Esophagus mucosa (tissue), 1 donor: ENCODE data around the gene CARD18. TPM values are rescaled to one million over a fixed set of nuclear protein-coding genes. Genes with fewer than 3 reads are reported as not detected.
"Not testable (repeated sequence)": the region's sequence is repeated elsewhere in the genome, so short reads cannot be mapped to it uniquely, and the experiment has no call there.

Experiments
- ATAC-seq: fragments of 200-7000 bp; cut with Tn5 transposase; one replicate; pipeline ENCODE4 v1.9.1; 2020
- total RNA-seq: library from RNA; stranded (reverse); gene quantifications from one replicate; pipeline ENCODE4 v1.2.4, GENCODE V29; 2023
- donor health status: DM: yes; HTN: yes; CAD: no.

The CARD18 gene
- total RNA-seq, 1 donor from 2014 or later = 4.4 TPM

DNA sequence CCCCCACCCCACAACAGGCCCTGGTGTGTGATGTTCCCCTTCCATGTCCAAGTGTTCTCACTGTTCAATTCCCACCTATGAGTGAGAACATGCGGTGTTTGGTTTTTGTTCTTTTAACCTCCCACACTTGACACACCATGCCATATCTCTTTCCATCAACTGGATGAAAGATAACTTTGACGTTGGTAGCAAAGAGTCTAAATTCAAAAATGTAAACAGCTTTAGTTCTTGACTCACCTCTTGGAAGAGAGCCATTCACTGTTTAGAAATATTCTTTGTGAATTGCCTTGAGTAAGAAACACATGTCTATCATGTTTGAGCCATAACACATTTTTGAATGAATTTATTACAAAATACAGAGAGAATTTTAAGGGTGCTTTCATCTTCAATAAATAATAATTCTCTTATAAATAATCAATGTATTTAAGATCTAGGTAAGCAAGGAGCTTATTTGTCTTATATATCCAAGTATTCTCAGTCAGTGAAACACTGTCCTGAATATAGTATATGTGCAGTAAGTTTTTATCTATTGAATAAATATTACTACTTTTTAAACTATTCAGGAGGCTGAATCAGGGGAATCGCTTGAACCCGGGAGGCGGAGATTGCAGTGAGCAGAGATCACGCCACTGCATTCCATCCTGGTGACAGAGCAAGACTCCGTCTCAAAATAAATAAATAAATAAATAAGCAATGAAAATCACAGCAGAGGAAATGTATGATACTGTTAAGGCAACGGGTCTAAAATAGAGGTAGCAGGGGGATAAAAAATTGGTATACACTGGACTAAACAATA lies 6.7 kb downstream of the CARD18 start:
- ATAC-seq = no peak

DNA sequence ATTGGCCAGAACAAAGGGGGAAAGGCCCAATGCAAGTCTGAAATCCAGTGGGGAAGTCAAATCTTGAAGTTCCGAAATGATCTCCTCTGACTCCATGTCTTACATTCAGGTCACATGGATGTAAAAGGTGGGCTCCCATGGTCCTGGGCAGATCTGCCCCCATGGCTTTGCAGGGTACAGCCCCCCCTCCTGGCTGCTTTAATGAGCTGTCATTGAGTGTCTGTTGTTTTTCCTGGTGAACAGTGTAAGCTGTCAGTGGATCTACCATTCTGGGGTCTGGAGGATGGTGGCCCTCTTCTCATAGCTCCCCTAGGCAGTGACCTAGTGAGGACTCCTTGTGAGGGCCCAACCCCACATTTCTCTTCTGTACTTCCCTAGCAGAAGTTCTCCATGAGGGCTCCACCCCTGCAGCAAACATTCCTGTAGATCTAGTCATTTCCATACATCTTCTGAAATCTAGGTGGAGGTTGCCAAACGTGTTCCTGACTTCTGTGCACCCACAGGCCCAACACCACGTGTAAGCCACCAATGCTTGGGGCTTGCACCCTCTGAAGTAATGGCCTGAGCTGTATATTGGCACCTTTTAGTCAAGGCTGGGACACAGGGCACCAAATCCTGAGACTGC lies 9.3 kb downstream of the CARD18 start:
- ATAC-seq = peak; percentile 95

DNA sequence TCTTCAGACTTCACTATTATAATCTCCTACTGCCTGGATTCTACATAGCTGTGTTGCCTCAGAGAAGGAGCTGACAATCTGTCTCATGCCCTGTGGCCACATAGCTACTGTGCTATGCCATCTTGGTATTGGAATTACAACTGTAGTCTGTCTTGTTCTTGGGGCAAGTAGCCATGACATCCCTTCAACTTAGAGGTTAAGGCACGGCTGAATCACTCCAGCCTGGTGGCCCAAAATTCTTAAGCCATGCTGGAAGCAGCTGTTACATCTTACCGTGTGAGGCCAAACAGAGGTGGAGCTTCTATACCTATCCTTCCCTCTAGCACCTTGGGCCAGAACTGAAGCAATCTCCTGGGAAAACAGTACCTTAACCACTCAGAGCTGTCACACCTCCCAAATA lies 14.8 kb downstream of the CARD18 start:
- ATAC-seq = peak; percentile 39

DNA sequence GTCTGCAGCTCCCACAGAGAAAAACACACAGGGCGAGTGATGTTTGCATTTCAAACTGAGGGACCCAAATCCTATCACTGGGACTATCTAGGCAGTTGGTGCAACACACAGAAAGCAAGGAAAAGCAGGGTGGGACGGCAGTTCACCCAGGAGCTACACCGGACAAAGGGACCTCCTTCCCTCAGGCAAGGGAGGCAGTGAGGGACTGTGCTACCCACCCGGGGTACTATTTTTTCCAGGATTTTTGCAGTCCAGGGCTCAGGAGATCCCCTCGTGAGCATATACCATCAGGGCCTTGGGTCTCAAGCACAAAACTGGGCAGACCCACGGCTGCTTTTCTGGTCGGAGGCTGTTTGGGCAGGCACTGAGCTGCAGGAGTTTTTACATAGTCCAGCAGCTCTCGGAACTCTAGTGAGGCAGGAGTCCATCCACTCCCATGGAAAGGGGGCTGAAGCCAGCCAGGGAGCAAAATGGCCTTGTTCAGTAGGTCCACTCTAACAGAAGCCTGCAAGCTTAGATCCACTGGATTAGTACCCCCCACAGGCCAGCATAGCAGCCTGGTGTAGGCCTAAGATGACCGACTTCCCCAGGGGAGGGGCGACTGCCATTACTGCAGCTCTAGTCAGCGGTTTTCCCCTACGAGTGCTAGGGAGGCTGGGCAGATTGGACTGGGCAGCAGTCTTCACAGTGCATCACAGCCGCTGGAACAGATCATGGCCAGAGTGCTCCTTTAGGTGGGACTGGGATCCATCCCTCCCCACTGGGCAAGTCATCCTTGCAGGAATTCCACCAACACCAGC lies 28.2 kb downstream of the CARD18 start:
- peak; percentile 15 for ATAC-seq

DNA sequence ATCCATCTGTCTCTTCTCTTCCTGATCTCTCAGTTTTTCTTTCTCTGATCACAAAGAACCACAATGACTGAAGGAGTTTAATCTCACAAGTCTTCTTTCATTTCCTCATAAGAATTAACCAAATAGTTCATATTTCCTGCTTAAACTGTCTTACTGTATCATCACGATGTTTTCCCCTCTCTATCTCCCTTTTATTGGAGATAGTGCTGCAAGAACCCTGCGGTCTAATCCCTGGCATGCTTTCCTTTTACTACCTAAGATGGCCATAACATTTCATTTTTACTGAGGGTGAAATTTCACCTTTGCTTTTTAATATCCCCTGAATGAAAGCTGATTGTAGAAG lies 28.9 kb downstream of the CARD18 start:
- ATAC-seq = no peak

DNA sequence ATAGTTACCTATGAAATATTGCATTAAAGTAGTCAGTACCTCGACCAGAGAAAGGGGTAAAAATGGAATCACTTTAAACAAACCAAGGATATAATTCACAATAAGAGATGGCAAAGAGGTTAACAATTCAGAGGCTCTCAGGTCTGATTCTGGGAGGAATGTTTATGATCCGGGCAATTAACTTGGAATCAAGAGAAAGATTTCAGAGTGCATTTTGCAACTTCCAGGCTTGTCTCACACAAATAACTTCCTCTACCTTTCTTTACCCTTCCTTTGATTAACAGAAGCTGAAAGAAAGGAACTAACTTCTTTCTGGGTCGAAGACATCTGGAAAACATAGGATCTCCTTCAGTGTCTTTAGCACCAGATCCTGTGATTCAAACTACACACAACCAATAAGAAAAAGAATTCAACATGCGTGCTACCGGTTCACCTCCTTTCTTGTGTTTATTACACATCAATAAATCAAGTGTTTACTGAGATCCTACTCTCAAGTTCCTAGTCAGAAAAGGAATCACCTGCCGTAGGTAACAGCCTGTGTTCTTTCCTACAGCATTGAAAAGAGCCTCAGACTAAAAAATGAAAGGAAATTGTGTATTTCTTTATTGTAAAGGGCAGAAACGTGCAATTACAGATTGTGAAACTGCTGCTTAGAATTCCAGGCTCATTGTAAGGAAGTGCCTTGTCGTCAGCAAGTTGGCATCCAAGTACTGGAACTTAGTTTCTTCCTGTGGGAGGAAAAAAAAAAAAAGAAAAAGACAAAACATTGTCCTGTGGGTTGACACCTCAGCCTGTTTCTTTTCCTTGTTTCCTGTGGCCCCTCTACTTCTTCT lies 29.5 kb downstream of the CARD18 start:
- no peak for ATAC-seq

DNA sequence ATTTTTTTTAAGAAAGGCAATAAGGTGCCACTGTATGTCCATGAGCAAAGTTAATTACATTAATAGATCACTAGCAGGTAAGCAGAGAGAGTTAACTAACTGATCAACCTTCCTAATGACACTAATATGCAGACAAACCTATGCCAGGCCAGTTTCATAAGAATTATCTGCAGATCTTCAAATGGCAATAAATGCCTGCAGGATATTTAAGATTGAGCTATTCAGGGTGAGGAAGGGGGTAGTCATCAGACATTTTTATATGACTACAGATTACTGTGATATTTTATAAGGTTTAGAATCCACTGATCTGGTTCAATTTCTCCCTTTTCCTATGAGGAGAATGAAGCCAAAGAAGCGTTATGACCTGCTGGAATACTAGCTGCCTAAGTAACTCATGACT lies 30.2 kb downstream of the CARD18 start:
- no peak for ATAC-seq

DNA sequence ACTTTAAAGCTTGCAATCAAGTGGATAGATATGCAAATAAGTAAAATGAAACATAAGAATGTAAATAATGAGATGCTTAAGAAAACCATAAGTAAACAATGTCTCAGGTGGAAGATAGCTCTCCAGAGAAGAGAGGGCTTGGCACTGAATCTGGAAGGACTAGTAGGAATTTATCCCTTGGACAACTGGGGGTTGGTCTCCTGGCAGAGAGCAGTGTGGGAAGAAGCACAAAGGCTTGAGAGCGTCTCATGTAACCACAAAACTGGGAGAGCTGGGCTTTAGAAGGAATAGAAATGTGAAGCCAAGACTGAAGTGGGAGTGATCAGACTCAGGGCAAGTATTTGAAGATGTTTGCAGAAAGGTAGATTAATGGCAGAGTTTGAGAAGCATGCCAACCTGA lies 31.3 kb downstream of the CARD18 start:
- no peak for ATAC-seq

DNA sequence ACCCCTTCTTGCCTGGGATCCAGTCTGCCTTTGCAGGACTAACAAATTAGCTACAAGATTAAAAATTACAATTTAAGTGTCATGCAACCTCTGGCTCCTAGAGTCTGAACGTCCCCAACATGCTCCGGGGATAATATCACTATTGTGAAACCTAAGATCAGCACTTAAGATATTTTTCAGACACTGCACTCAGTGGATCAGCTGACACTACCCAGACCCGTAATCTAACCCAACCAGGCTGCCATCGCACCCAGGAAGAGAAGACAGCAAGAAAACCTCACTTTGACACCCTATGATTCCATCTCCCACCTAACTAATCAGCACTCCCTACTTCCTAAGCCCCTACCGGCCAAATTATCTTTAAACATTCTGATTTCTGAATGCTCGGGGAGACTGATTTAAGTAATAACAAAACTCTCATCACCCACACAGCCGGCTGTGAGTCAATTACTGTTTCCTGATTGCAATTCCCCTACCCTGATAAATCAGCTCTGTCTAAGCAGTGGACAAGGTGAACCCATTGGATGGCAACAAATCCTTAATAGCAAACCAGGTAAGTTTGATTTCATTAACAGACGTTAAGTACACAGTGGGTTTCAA lies 32.2 kb downstream of the CARD18 start:
- ATAC-seq = not testable (repeated sequence)

DNA sequence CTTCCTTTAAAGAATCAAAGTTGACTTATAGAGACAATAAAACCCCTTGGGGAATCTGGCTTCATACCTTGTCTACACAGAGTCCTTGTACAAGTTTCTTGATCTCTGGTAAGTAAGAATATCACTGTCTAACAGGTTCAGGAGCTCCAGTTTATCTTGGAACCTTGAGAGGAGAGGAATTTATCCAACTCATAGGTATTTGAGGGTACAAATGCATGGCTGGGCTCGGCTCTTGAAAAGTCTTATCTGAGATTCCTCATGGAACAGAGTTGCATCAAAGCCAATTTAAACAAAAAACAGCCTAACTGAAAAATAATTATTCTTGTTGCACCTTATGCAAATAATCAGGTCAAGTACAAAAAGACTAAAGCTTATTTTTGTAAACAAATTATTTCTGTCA lies 33.4 kb downstream of the CARD18 start:
- no peak for ATAC-seq

DNA sequence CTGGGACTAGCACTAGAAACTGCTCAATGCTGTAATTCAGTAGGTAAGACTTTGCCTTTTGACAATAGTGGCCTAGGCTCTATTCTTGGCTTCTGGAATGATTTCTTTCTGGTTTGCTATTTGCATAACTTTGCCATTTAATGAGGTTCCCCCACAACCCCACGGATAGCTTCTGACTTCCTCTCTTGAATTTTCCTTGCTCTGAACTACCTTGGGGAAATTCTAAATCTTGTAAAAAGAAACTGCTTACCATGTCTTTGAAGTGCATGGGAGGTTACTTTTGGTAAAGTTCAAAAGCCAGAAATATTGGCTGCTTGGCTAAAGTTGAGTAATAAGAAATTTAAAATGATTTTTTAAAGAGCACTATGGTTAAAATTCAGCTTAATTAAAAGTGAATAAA lies 35.3 kb downstream of the CARD18 start:
- no peak for ATAC-seq

DNA sequence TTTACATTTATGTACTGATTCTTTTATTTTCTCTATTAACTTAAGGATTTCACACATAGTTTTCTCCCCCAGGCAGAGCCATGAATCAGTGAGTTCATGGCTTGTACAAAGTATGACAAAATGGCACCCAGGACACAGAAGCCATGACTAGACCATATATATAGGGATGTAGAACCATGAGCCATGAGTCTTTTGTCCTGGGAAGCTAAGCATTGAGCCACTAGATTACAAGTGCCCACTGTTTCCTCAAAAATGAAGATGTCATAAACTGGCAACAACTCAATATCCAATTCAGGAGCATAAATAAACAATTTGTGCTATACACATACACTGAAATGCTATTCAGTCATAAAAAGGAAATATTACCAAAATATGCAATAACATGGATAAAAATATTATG lies 36.2 kb downstream of the CARD18 start:
- no peak for ATAC-seq

DNA sequence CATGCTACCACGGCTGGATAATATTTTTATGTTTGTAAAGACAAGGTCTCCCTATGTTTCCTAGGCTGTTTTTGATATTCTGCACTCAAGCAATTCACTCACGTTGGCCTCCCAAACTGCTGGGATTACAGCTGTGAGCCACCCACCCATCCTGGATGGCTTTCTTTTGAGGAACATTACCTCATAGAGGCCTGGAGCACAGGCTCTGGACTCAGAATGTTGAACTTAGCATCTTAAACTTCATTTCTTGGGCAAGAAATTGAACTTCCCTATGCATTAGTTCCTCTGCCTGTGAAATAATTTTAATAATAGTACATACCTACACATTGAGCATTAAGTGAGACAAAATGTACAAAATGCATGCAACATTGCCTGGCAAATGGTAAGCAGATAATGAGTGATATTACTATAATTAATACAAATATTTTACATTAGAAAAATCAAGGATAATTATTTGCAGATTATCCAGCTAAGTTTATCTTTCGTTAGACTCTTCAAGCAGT lies 37.4 kb downstream of the CARD18 start:
- not testable (repeated sequence) for ATAC-seq

DNA sequence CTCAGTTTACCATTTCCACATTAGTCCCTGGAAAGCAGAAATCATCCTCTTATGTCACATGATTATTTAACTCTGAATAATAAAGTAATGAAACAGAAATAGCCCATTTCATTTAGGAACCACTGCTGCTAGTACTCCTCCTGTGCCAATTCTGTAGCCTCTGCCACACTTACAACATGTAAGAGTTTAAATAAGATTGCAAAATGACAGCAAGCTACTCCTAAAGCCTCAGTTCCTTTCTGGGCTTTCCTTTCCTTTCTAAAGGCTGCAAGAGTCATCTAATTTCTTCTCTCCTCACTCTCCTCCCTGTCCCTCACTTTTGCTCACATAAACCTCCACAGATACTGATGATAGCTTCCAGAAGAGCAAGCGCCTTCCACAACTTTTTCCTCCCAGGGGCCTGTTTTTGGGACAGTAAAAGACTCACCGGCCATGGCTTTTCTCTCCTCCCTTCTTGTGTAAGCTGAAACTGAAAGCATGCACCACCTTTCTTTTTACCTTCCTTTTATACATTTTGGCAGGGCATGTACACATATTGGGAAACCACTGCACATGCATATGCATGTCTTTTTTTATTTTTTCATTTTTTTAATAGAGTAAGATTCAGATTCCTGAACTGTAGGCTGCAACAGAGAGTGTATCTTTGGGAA lies 38.5 kb downstream of the CARD18 start:
- peak; percentile 67 for ATAC-seq

DNA sequence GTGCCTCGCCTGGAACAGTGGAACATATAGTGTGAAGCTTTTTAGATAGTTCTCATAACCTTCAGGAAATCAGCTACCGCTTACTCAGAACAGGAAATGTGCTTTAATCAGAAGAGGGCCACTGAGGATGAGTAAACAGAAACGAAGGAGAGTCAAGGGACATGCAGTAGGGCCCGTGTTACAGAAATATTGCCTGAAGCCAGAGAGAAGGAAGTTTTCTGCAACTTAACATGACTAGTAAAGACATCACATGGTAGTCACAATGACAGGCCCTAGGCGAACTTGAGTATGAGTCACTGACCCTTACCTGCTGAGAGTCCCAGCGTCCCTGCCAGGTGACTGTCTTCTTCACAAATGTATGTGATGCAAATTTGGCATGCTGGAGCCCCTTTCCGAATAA lies 39.4 kb downstream of the CARD18 start:
- peak; percentile 99 for ATAC-seq

DNA sequence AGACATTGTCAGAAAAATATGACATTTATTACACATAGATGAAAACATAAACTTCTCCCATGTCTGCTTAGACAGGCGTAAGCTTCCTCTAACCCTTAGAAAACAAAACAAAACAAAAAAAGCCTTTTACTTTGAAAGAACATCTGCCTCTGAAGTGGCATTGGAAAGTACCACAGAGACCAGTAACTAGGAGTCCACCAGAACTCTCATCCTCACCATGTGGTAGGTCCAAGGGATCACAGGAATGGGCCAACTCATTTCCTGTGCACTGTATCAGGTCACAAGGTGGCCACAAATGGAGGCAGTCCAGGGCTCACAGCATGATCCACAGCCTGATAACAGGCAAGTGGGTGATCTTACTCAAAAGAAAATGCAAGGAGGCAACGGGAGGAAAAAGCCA lies 40.0 kb downstream of the CARD18 start:
- not testable (repeated sequence) for ATAC-seq

DNA sequence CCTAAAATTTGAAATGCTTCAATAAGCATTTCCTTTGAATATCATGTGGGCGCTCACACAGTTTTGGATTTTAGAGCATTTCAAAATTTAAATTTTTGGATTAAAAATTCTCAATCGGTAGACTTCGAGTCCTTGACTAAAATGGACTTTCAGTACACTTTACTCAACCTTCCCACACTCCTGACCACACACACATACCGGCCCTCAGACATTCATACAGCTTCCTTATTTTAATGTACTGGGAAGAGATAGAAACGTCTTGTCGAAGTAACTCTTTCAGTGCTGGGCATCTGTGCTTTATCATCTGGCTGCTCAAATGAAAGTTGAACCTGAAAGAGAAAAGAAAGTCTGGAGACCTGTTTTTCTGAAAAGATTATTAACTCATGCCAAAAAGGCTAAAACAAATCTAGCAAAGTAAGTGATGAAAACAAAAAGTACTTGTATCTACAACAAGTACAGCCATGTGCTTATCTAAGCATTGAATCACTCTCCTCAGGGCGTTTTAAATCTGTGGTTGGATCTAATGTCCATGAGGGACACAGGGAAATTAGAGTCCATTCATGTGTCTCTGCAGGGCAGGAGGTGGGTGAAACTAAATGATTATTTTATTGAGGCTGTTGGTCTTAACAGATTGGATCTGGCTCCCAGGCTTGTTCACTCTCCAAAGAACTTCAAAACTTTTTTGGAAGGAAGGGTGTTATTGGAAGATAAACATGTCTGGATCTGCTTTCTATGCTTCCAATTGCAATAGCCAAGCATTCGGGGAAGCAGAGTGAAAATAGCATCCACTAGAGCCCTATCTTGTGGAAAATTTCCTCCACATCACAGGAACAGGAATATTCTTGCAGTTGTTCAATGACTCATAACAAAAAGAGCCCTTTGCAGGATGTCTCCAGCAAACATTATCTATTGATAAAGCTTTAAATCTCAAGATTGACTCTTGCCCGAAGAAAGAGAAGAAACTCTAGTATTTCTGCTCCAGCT lies 47.0 kb downstream of the CARD18 start:
- peak; percentile 29 for ATAC-seq
